Duodenal mucosa (tissue), 2 donors: ENCODE measurements around the gene KIF13A.

Experiments used
- H3K27ac ChIP-seq: one replicate; pipeline ENCODE4 v1.7.0; 2013; ENCODE audit warnings: low read depth, low read length
- H3K27me3 ChIP-seq, 2 donors: one replicate each; pipeline ENCODE4 v1.7.0; 2013; ENCODE audit warnings: low read length in 2 of 2, control low read depth in 1 of 2; ENCODE audit not compliant: insufficient read depth in 2 of 2, control insufficient read depth in 1 of 2
- H3K36me3 ChIP-seq, 2 donors: one replicate each; pipeline ENCODE4 v1.7.0; 2013; ENCODE audit warnings: low read length in 2 of 2, control low read depth in 1 of 2; ENCODE audit not compliant: insufficient read depth in 2 of 2, control insufficient read depth in 1 of 2
- H3K4me1 ChIP-seq, 2 donors: one replicate each; pipeline ENCODE4 v1.7.0; 2013; ENCODE audit warnings: low read length in 2 of 2, control low read depth in 1 of 2; ENCODE audit not compliant: insufficient read depth in 2 of 2, control insufficient read depth in 1 of 2
- H3K4me3 ChIP-seq, 2 donors: one replicate each; pipeline ENCODE4 v1.7.0; 2013; ENCODE audit warnings: low read length in 2 of 2, low read depth in 1 of 2
- H3K9ac ChIP-seq, 2 donors: one replicate each; pipeline ENCODE4 v1.7.0; 2013; ENCODE audit warnings: low read length in 2 of 2, low read depth in 1 of 2
- H3K9me3 ChIP-seq, 2 donors: one replicate each; pipeline ENCODE4 v1.7.0; 2013; ENCODE audit warnings: low read length in 2 of 2, control low read depth in 1 of 2; ENCODE audit not compliant: control insufficient read depth in 1 of 2

The KIF13A gene

DNA sequence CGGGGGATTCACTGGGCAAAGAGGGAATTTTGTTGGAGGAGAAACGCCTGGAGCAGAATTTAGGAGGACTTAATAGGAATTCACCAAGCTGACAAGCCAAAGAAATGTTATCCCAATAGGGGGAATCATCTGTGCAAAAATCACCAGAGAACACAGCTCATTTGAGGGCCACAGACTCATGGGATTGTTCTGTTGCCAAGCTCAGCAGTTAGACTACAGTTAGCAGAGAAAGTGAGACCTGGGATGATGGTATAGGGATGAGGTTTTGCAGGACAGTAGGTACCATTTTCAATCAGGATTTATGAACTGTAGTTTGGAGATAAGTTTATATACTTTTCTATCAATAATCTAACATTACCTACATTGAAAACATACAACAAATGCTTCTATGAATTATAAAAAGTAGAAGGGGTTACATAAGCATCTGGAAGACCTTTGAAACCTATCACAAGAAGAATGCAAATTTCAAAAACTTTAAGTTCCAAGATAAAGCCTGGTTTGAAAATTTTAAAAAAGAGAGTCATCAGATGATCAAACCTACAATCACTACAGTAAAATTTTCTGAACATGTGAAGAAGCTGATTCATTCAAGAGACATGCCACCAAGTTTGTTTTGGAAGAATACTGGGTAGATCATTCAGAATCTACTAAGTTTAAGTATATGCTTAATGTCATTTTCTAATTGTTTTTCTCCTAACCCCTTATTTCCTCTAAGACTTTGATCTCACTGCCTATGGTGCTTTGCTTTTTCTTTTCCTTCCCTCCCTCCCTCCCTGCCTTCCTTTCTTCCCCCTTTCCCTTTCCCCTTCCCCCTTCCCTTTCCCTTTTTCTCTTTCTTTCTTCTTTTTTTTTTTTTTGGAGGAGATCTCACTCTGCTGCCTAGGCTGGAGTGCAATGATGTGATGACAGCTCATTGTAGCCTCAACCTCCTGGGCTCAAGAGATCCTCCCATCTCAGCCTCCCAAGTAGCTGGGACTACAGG, 81.5 kb downstream of the KIF13A start:
- H3K4me3 ChIP-seq, result no peak overlapping the region
- H3K36me3 ChIP-seq, result no peaks in the 10 kb centered on the region
- no peaks in the 10 kb centered on the region for H3K27me3 ChIP-seq
- no peak overlapping the region for H3K27ac ChIP-seq
- H3K9ac ChIP-seq, result no peak overlapping the region
- H3K4me1 ChIP-seq, result peaks cover 6 to 12% of the 10 kb centered on the region in 2 donors
- no peaks in the 10 kb centered on the region for H3K9me3 ChIP-seq

DNA sequence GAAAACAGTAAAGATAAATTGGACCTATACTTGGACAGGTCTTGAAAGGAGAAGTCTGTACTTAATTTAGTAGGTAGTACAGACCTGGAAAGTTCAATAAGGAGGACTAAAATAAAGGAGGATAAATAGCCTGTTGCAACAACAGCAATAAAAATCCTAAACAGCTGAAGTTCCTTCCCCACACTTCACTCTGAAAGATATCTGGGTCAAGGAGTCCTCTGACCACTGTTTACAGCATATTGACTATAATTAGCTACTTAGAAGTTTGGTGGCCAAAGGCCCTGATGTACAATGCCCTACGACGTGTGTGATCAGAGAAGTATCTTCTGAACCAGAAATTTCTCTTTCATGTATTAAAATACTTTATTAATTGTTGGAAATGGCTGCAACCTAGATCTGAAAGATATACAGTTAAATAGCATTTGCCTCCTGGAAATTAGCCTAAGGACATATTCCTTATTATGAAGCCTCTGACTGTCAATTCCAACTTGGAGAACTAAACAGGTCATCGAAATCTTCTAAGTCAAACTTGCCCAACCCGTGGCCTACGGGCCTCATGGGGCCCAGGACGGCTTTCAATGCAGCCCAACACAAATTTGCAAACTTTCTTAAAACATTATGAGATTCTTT, 82.8 kb downstream of the KIF13A start:
- Histone ChIP-seq H3K36me3 (no peaks in the 10 kb centered on the region), H3K4me3 (no peak overlapping the region), H3K27ac (no peak overlapping the region), H3K9me3 (no peaks in the 10 kb centered on the region), H3K27me3 (no peaks in the 10 kb centered on the region), H3K9ac (no peak overlapping the region), H3K4me1 (peaks cover 6 to 7% of the 10 kb centered on the region in 2 donors)

DNA sequence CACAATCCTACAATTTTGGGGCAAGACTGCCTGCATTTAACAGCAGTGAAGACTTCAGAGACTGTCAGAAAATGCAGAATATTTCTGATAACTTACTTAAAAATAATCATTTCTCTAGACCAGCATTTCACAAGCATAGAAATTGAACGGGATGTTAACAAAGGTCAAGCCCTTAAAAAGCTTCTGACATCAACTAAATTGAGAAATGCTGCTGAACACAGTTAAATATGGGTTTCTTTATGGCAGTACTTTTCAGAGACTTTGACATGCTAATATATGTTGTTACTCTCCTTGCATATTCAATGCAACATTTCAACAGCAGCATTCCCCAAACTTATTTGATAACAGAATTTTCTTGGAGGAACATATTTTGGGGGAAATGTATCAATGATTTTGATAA, 84.5 kb downstream of the KIF13A start:
- H3K4me3 ChIP-seq, result no peak overlapping the region
- no peak overlapping the region for H3K9ac ChIP-seq
- no peaks in the 10 kb centered on the region for H3K9me3 ChIP-seq
- H3K4me1 ChIP-seq, result peaks cover 6 to 7% of the 10 kb centered on the region in 2 donors
- no peak overlapping the region for H3K27ac ChIP-seq
- H3K27me3 ChIP-seq, result no peaks in the 10 kb centered on the region
- no peaks in the 10 kb centered on the region for H3K36me3 ChIP-seq

DNA sequence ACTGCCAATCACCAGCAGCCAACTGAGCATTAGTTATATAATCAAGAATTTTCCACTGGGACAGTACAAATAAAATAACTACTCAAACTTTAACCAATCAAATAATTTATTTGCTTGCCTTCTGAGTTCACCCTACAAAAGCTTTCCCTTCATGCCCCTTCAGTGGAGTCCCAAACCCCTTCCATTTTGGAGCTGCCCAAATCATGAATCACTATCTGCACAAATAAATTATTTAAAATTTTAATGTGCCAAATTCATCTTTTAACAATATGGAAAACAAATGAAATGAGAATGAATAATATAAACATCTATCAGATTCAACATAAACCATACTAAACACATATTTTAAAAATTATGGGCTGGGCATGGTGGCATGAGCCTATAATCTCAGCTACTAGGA, 85.9 kb downstream of the KIF13A start:
- no peak overlapping the region for H3K27ac ChIP-seq
- H3K27me3 ChIP-seq, result no peaks in the 10 kb centered on the region
- no peaks in the 10 kb centered on the region for H3K4me1 ChIP-seq
- no peak overlapping the region for H3K9ac ChIP-seq
- H3K4me3 ChIP-seq, result no peak overlapping the region
- H3K9me3 ChIP-seq, result peaks cover 0 to 6% of the 10 kb centered on the region in 2 donors
- H3K36me3 ChIP-seq, result peaks cover 9 to 12% of the 10 kb centered on the region in 2 donors

GRCh38 chr6:17900011-17900410, 87.4 kb downstream of the KIF13A start:
- no peak overlapping the region for H3K27ac ChIP-seq
- H3K36me3 ChIP-seq, result peaks cover 21 to 26% of the 10 kb centered on the region in 2 donors
- peaks cover 9 to 15% of the 10 kb centered on the region in 2 donors for H3K9me3 ChIP-seq
- no peak overlapping the region for H3K4me3 ChIP-seq
- no peaks in the 10 kb centered on the region for H3K4me1 ChIP-seq
- H3K27me3 ChIP-seq, result no peaks in the 10 kb centered on the region
- H3K9ac ChIP-seq, result no peak overlapping the region

DNA sequence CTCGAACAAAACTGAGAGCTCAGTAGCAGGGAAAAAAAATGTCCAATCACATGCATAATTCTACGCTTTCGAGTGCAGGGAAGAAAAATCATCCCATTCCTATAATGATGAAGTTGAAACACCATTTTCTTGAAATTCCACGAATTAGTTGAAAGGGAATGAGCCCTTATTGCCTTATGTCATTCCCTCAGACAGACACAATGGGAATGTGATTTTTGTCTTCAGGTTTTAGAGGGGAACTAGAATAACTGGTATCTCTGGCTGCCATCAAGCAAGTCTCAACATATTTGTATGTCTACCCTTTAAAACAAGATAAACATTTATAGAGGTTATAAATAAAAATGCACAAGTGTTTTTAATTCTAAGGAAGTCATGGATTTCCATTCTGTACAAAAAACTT, 87.9 kb downstream of the KIF13A start:
- no peaks in the 10 kb centered on the region for H3K27me3 ChIP-seq
- peaks cover 26 to 32% of the 10 kb centered on the region in 2 donors for H3K36me3 ChIP-seq
- no peaks in the 10 kb centered on the region for H3K4me1 ChIP-seq
- peaks cover 15 to 20% of the 10 kb centered on the region in 2 donors for H3K9me3 ChIP-seq
- H3K4me3 ChIP-seq, result no peak overlapping the region
- no peak overlapping the region for H3K27ac ChIP-seq
- no peak overlapping the region for H3K9ac ChIP-seq

- Histone ChIP-seq H3K27ac (no peak overlapping the region), H3K36me3 (peaks cover 27 to 36% of the 10 kb centered on the region in 2 donors), H3K9ac (no peak overlapping the region), H3K27me3 (no peaks in the 10 kb centered on the region), H3K4me3 (no peak overlapping the region), H3K4me1 (no peaks in the 10 kb centered on the region), H3K9me3 (peaks cover 20 to 21% of the 10 kb centered on the region in 2 donors)
Measured at GRCh38 chr6:17897681-17898080, 89.8 kb downstream of the KIF13A start.

DNA sequence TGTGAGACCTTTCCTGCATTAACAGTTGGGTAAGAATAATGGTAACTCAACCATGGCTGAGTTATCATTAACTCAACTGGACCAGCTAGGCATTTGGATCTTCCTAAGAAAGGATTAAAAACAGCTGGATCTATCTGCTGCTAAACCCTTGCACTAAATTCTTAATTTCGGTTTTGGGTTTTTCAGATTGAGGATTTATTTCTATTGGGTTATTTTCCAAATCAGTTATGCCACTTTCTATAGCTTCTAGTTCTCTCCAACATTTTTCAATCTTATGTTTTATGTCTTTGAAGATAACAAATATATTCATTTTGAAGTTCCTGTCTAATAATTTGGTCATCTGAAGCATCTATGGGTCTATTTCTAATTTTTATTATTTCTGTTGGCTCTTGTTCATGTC, 92.5 kb downstream of the KIF13A start:
- Histone ChIP-seq H3K36me3 (peaks cover 27 to 42% of the 10 kb centered on the region in 2 donors), H3K27me3 (no peaks in the 10 kb centered on the region), H3K4me1 (no peaks in the 10 kb centered on the region), H3K27ac (no peak overlapping the region), H3K9ac (no peak overlapping the region), H3K9me3 (peaks cover 20 to 21% of the 10 kb centered on the region in 2 donors), H3K4me3 (no peak overlapping the region)

- Histone ChIP-seq H3K27me3 (no peaks in the 10 kb centered on the region), H3K4me3 (no peak overlapping the region), H3K36me3 (peaks cover 27 to 42% of the 10 kb centered on the region in 2 donors)
Measured at GRCh38 chr6:17894191-17894590, 93.2 kb downstream of the KIF13A start.

DNA sequence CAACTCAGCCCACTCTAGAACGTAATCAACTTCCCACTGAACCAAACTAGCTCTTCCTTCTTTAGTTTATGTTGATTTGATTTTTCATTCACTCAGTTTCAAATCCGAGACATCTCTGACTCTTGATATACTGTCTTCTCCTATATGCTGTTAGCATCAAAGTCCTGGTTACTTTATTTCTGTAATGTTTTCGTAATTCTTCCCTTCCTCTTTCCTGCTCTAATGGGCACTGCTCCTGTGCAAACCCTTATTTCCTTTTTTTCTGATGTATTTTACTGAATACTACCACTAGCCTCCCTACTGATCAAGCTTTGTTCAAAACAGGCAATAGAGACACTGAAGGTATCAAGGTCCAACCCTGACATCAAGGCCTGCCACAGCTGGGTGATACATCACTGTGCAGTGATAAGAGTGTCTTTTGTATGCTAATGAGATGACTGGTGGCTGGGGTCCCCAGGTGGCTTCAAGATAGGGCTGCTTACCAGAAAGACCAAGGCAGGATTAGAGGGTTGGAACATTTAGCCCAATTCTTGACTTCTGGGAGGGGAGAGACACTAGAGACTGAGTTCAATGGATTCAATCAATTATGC, 95.2 kb downstream of the KIF13A start:
- Histone ChIP-seq H3K36me3 (peaks cover 25 to 37% of the 10 kb centered on the region in 2 donors), H3K4me1 (no peaks in the 10 kb centered on the region), H3K27me3 (no peaks in the 10 kb centered on the region), H3K9ac (no peak overlapping the region), H3K9me3 (peaks cover 20 to 21% of the 10 kb centered on the region in 2 donors), H3K4me3 (no peak overlapping the region), H3K27ac (no peak overlapping the region)

More at GRCh38 chr6:17894191-17894590, 93.2 kb downstream of the KIF13A start:
- Histone ChIP-seq H3K4me1 (no peaks in the 10 kb centered on the region), H3K27ac (no peak overlapping the region), H3K9ac (no peak overlapping the region), H3K9me3 (peaks cover 20 to 21% of the 10 kb centered on the region in 2 donors)
